Dendritic cell treated with granulocyte-macrophage colony-stimulating factor and Interleukin-4, amounts not matched to agents 40 ng/mL and 50 ng/mL, for 4 days (primary cell): ENCODE measurements around the gene ANXA10.

ENCODE experiments used
- H3K27ac Mint-ChIP-seq: one replicate; pipeline ENCODE4 v1.8.0; 2022; ENCODE audit warnings: mild to moderate bottlenecking, mixed read lengths
- H3K27me3 Mint-ChIP-seq: one replicate; pipeline ENCODE4 v1.8.0; 2022; ENCODE audit warnings: mild to moderate bottlenecking, mixed read lengths
- H3K36me3 Mint-ChIP-seq: one replicate; pipeline ENCODE4 v1.8.0; 2022; ENCODE audit warnings: low read depth, mixed read lengths
- H3K4me1 Mint-ChIP-seq: one replicate; pipeline ENCODE4 v1.8.0; 2022; ENCODE audit warnings: low read depth, mixed read lengths
- H3K4me3 Mint-ChIP-seq: one replicate; pipeline ENCODE4 v1.8.0; 2022; ENCODE audit warnings: mild to moderate bottlenecking, moderate library complexity, mixed read lengths
- H3K9me3 Mint-ChIP-seq: one replicate; pipeline ENCODE4 v1.8.0; 2022; ENCODE audit warnings: mixed read lengths
- intact Hi-C: fragments of 100-400 bp; cut with micrococcal nuclease; formaldehyde crosslinking; loops from one replicate; pipeline ENCODE4 v1.15.0; 2022

Gene ANXA10

GRCh38 chr4:168092176-168092712 lies at the start of gene ANXA10:
ANXA10 (plus strand) TSS chr4:168092537; CDS start chr4:168092701, 164 bp downstream.
- no peaks in the 10 kb centered on the region for H3K36me3 Mint-ChIP-seq
- H3K27me3 Mint-ChIP-seq = no peaks in the 10 kb centered on the region
- intact Hi-C loops = no loop called here
- H3K4me3 Mint-ChIP-seq = no peak within 1 kb of the TSS
- no peaks in the 10 kb centered on the region for H3K4me1 Mint-ChIP-seq
- no peak within 1 kb of the TSS for H3K27ac Mint-ChIP-seq
- H3K9me3 Mint-ChIP-seq = peaks cover 10% of the 10 kb centered on the region

- H3K4me3 Mint-ChIP-seq = no peak overlapping the region
- intact Hi-C loops = no loop called here
- H3K4me1 Mint-ChIP-seq = no peaks in the 10 kb centered on the region
- H3K36me3 Mint-ChIP-seq = no peaks in the 10 kb centered on the region
- peaks cover 36% of the 10 kb centered on the region for H3K9me3 Mint-ChIP-seq
- no peaks in the 10 kb centered on the region for H3K27me3 Mint-ChIP-seq
- H3K27ac Mint-ChIP-seq = no peak overlapping the region
These were observed 47.0 kb upstream of the ANXA10 start for GRCh38 chr4:168045354-168045753.

- intact Hi-C loops = no loop called here
- Mint-ChIP-seq H3K9me3 (peaks cover 36% of the 10 kb centered on the region), H3K4me1 (no peaks in the 10 kb centered on the region), H3K36me3 (no peaks in the 10 kb centered on the region), H3K27me3 (no peaks in the 10 kb centered on the region), H3K27ac (no peak overlapping the region), H3K4me3 (no peak overlapping the region)
These were observed 42.3 kb upstream of the ANXA10 start for GRCh38 chr4:168050002-168050401.

- Mint-ChIP-seq H3K27ac (no peak overlapping the region), H3K4me1 (no peaks in the 10 kb centered on the region), H3K27me3 (no peaks in the 10 kb centered on the region), H3K36me3 (no peaks in the 10 kb centered on the region), H3K4me3 (no peak overlapping the region), H3K9me3 (peaks cover 34% of the 10 kb centered on the region)
- intact Hi-C loops = no loop called here
These were observed 40.8 kb upstream of the ANXA10 start for GRCh38 chr4:168051526-168051925.

- no peaks in the 10 kb centered on the region for H3K4me1 Mint-ChIP-seq
- H3K36me3 Mint-ChIP-seq = no peaks in the 10 kb centered on the region
- no peak overlapping the region for H3K27ac Mint-ChIP-seq
- no peaks in the 10 kb centered on the region for H3K27me3 Mint-ChIP-seq
- intact Hi-C loops = no loop called here
- no peak overlapping the region for H3K4me3 Mint-ChIP-seq
- peaks cover 7% of the 10 kb centered on the region for H3K9me3 Mint-ChIP-seq
These were observed 34.9 kb upstream of the ANXA10 start for GRCh38 chr4:168057412-168057811.

GRCh38 chr4:168059251-168059650 lies 33.1 kb upstream of the ANXA10 start:
- Mint-ChIP-seq H3K27me3 (no peaks in the 10 kb centered on the region), H3K4me1 (no peaks in the 10 kb centered on the region), H3K27ac (no peak overlapping the region), H3K4me3 (no peak overlapping the region), H3K36me3 (no peaks in the 10 kb centered on the region), H3K9me3 (peaks cover 7% of the 10 kb centered on the region)
- intact Hi-C loops = no loop called here

- H3K27ac Mint-ChIP-seq = no peak overlapping the region
- H3K27me3 Mint-ChIP-seq = no peaks in the 10 kb centered on the region
- intact Hi-C loops = no loop called here
- H3K9me3 Mint-ChIP-seq = peaks cover 1% of the 10 kb centered on the region
- H3K36me3 Mint-ChIP-seq = no peaks in the 10 kb centered on the region
- no peak overlapping the region for H3K4me3 Mint-ChIP-seq
- no peaks in the 10 kb centered on the region for H3K4me1 Mint-ChIP-seq
These were observed 29.3 kb upstream of the ANXA10 start for GRCh38 chr4:168063031-168063430.

- Mint-ChIP-seq H3K36me3 (no peaks in the 10 kb centered on the region), H3K9me3 (no peaks in the 10 kb centered on the region), H3K4me1 (no peaks in the 10 kb centered on the region), H3K27ac (no peak overlapping the region), H3K4me3 (no peak overlapping the region), H3K27me3 (no peaks in the 10 kb centered on the region)
- intact Hi-C loops = no loop called here
These were observed 21.4 kb upstream of the ANXA10 start for GRCh38 chr4:168070903-168071302.

- no peak overlapping the region for H3K27ac Mint-ChIP-seq
- H3K27me3 Mint-ChIP-seq = no peaks in the 10 kb centered on the region
- no peak overlapping the region for H3K4me3 Mint-ChIP-seq
- intact Hi-C loops = no loop called here
- no peaks in the 10 kb centered on the region for H3K4me1 Mint-ChIP-seq
- H3K36me3 Mint-ChIP-seq = no peaks in the 10 kb centered on the region
- H3K9me3 Mint-ChIP-seq = no peaks in the 10 kb centered on the region
These were observed 21.0 kb upstream of the ANXA10 start for GRCh38 chr4:168071304-168071703.

- intact Hi-C loops = no loop called here
- no peaks in the 10 kb centered on the region for H3K4me1 Mint-ChIP-seq
- H3K4me3 Mint-ChIP-seq = no peak overlapping the region
- no peaks in the 10 kb centered on the region for H3K36me3 Mint-ChIP-seq
- H3K27me3 Mint-ChIP-seq = no peaks in the 10 kb centered on the region
- H3K27ac Mint-ChIP-seq = no peak overlapping the region
- H3K9me3 Mint-ChIP-seq = no peaks in the 10 kb centered on the region
These were observed 17.5 kb upstream of the ANXA10 start for GRCh38 chr4:168074861-168075260.

GRCh38 chr4:168076989-168077725 lies 15.2 kb upstream of the ANXA10 start:
- no peaks in the 10 kb centered on the region for H3K9me3 Mint-ChIP-seq
- no peak overlapping the region for H3K27ac Mint-ChIP-seq
- no peak overlapping the region for H3K4me3 Mint-ChIP-seq
- H3K27me3 Mint-ChIP-seq = no peaks in the 10 kb centered on the region
- intact Hi-C loops = loop anchor here (2.0 kb wide), 1 partner anchor 1056 kb away; no protein-coding TSS in a partner anchor
- H3K36me3 Mint-ChIP-seq = no peaks in the 10 kb centered on the region
- H3K4me1 Mint-ChIP-seq = no peaks in the 10 kb centered on the region

GRCh38 chr4:168077726-168078239 lies 14.6 kb upstream of the ANXA10 start:
- no peaks in the 10 kb centered on the region for H3K36me3 Mint-ChIP-seq
- H3K27me3 Mint-ChIP-seq = no peaks in the 10 kb centered on the region
- intact Hi-C loops = loop anchor here (2.0 kb wide), 1 partner anchor 1057 kb away; no protein-coding TSS in a partner anchor
- H3K9me3 Mint-ChIP-seq = no peaks in the 10 kb centered on the region
- H3K27ac Mint-ChIP-seq = no peak overlapping the region
- H3K4me1 Mint-ChIP-seq = no peaks in the 10 kb centered on the region
- no peak overlapping the region for H3K4me3 Mint-ChIP-seq

GRCh38 chr4:168082379-168082778 lies 10.0 kb upstream of the ANXA10 start:
- intact Hi-C loops = no loop called here
- Mint-ChIP-seq H3K4me1 (no peaks in the 10 kb centered on the region), H3K27ac (no peak overlapping the region), H3K9me3 (peaks cover 6% of the 10 kb centered on the region), H3K36me3 (no peaks in the 10 kb centered on the region), H3K4me3 (no peak overlapping the region), H3K27me3 (no peaks in the 10 kb centered on the region)

- H3K27ac Mint-ChIP-seq = no peak overlapping the region
- no peaks in the 10 kb centered on the region for H3K36me3 Mint-ChIP-seq
- no peaks in the 10 kb centered on the region for H3K4me1 Mint-ChIP-seq
- H3K4me3 Mint-ChIP-seq = no peak overlapping the region
- H3K27me3 Mint-ChIP-seq = no peaks in the 10 kb centered on the region
- intact Hi-C loops = no loop called here
- no peaks in the 10 kb centered on the region for H3K9me3 Mint-ChIP-seq
These were observed 3.6 kb downstream of the ANXA10 start for GRCh38 chr4:168095776-168096406.
